Liver (tissue), 9 donors: ENCODE data around the gene RPS6KA4. TPM values are rescaled to one million over a fixed set of nuclear protein-coding genes. Genes with fewer than 3 reads are reported as not detected.

Experiments used
- DNase-seq: peaks from one replicate; pipeline ENCODE4 v3.0.0-alpha.2; 2017; ENCODE audit warnings: low spot score
- H3K27ac ChIP-seq, 2 donors: one replicate each; pipeline ENCODE4 v1.7.0; 2013; ENCODE audit warnings: inconsistent platforms in 2 of 2, low read length in 2 of 2, control low read depth in 1 of 2, low read depth in 1 of 2, mild to moderate bottlenecking in 1 of 2
- H3K27me3 ChIP-seq, 4 donors: one replicate each; pipeline versions ENCODE4 v1.6.1 to v1.7.0; 2013; ENCODE audit warnings: low read length in 3 of 4, inconsistent platforms in 1 of 4, mild to moderate bottlenecking in 1 of 4, moderate library complexity in 1 of 4; ENCODE audit not compliant: control insufficient read depth in 4 of 4, insufficient read depth in 4 of 4
- H3K36me3 ChIP-seq, 4 donors: one replicate each; pipeline versions ENCODE4 v1.6.1 to v1.7.0; 2013; ENCODE audit warnings: low read length in 3 of 4, mild to moderate bottlenecking in 3 of 4, low read depth in 1 of 4, moderate library complexity in 1 of 4; ENCODE audit not compliant: control insufficient read depth in 4 of 4, insufficient read depth in 3 of 4
- H3K4me1 ChIP-seq, 4 donors: one replicate each; pipeline versions ENCODE4 v1.6.1 to v1.7.0; 2013; ENCODE audit warnings: low read length in 3 of 4, mild to moderate bottlenecking in 3 of 4, moderate library complexity in 1 of 4; ENCODE audit not compliant: control insufficient read depth in 4 of 4, insufficient read depth in 4 of 4
- H3K4me3 ChIP-seq, 3 donors: one replicate each; pipeline versions ENCODE4 v1.6.1 to v1.7.0; 2013; ENCODE audit warnings: low read length in 3 of 3, control low read depth in 1 of 3, low read depth in 1 of 3, mild to moderate bottlenecking in 1 of 3
- H3K9ac ChIP-seq, 2 donors: one replicate each; pipeline ENCODE4 v1.7.0; 2013; ENCODE audit warnings: low read length in 2 of 2, mild to moderate bottlenecking in 2 of 2, moderate library complexity in 2 of 2, control low read depth in 1 of 2, low read depth in 1 of 2
- H3K9me3 ChIP-seq, 4 donors: one replicate each; pipeline versions ENCODE4 v1.6.1 to v1.7.0; 2013; ENCODE audit warnings: low read length in 3 of 4; ENCODE audit not compliant: control insufficient read depth in 4 of 4
- ATF3 ChIP-seq: IDR thresholded peaks from 2 replicates; pipeline ENCODE4 v1.6.1; 2016; ENCODE audit warnings: antibody characterized with exemption
- CTCF ChIP-seq: fragments of 150-350 bp; IDR thresholded peaks from 2 replicates; pipeline ENCODE4 v1.5.1; 2017; ENCODE audit warnings: improper control_type of control experiment, low read depth, low read length; ENCODE audit not compliant: missing input control
- EGR1 ChIP-seq, 2 donors: IDR thresholded peaks; 2 replicates each; pipeline ENCODE4 v1.6.1; 2016 to 2018; ENCODE audit warnings: antibody characterized with exemption in 2 of 2, low read depth in 2 of 2
- FOXA1 ChIP-seq: IDR thresholded peaks from 2 replicates; pipeline ENCODE4 v1.6.1; 2016; ENCODE audit warnings: antibody characterized with exemption
- FOXA2 ChIP-seq: IDR thresholded peaks from 2 replicates; pipeline ENCODE4 v1.6.1; 2016; ENCODE audit warnings: antibody characterized with exemption
- GABPA ChIP-seq, 2 donors: IDR thresholded peaks in 1 of 2; conservative IDR thresholded peaks in 1 of 2; 2 replicates each; pipeline ENCODE4 v1.6.1; 2016; ENCODE audit warnings: antibody characterized with exemption in 2 of 2, mild to moderate bottlenecking in 1 of 2, moderate library complexity in 1 of 2
- HNF4A ChIP-seq, 2 donors: conservative IDR thresholded peaks; 2 replicates each; pipeline ENCODE4 v1.6.1; 2016; ENCODE audit warnings: antibody characterized with exemption in 2 of 2, mild to moderate bottlenecking in 2 of 2
- MAX ChIP-seq: IDR thresholded peaks from 2 replicates; pipeline ENCODE4 v1.6.1; 2016; ENCODE audit warnings: antibody characterized with exemption
- RAD21 ChIP-seq, 2 donors: IDR thresholded peaks; 2 replicates each; pipeline ENCODE4 v1.6.1; 2016; ENCODE audit warnings: antibody characterized with exemption in 2 of 2, mild to moderate bottlenecking in 2 of 2
- RXRA ChIP-seq, 2 donors: IDR thresholded peaks; 2 replicates each; pipeline ENCODE4 v1.6.1; 2017 to 2018; ENCODE audit warnings: antibody characterized with exemption in 2 of 2, mild to moderate bottlenecking in 1 of 2
- SP1 ChIP-seq: IDR thresholded peaks from 2 replicates; pipeline ENCODE4 v1.6.1; 2018; ENCODE audit warnings: antibody characterized with exemption, mild to moderate bottlenecking
- TAF1 ChIP-seq: conservative IDR thresholded peaks from 2 replicates; pipeline ENCODE4 v1.6.1; 2016; ENCODE audit warnings: antibody characterized with exemption, mild to moderate bottlenecking
- WGBS: extraction: QIAGEN DNeasy Blood & Tissue Kit; methylation state at CpG from one replicate; pipeline ENCODE4 v1.1.7; 2013; 5-methylcytosine and 5-hydroxymethylcytosine counted together
- polyA plus RNA-seq, 2 donors: library from polyadenylated mRNA; stranded (reverse) in 1 of 2; unstranded in 1 of 2; fragments of 200-250 nt in 1 of 2; fragments of >200 nt in 1 of 2; fragmentation: Nextera tagmentation in 1 of 2; extraction: Ambion mirVana in 1 of 2; gene quantifications; one replicate each; pipeline versions ENCODE4 v1.2.1 to v1.2.3, GENCODE V29; 2013 to 2015
- total RNA-seq, 2 donors: library from RNA; depleted of rRNA; stranded (reverse); fragments of >200 nt; gene quantifications; one replicate each; pipeline ENCODE4 v1.2.3, GENCODE V29; 2014
- donor health status: healthy.
- donor health status: healthy.
- donor health status: healthy.
- donor health status: healthy.
- donor health status: healthy.

Gene RPS6KA4
- total and polyA plus RNA-seq, 4 donors = 2.0 to 13.5 (median 10.0) TPM

- Histone ChIP-seq H3K36me3 (no peaks in the 10 kb centered on the region), H3K27ac (peak overlapping the region; percentile 18 to 61), H3K9me3 (no peaks in the 10 kb centered on the region), H3K4me3 (peak overlapping the region in 1 of 3 donors; percentile 21), H3K4me1 (peaks cover 0 to 12% (median 7%) of the 10 kb centered on the region in 4 donors), H3K9ac (no peak overlapping the region), H3K27me3 (no peaks in the 10 kb centered on the region)
- DNase-seq = peak; percentile 82
- 46% methylated on average over 33 of the region's 33 CpGs for WGBS
- TF ChIP-seq FOXA2 (no peak), FOXA1 (no peak), GABPA (IDR thresholded peaks at IDR 0.05 in 1 of 2, conservative IDR thresholded peaks at IDR 0.05 in 1 of 2) (no peak), CTCF (no peak), EGR1 (IDR thresholded peaks at IDR 0.05; ENCODE audit: low read depth in 2 of 2) (no peak), ATF3 (no peak)
Observed at GRCh38 chr11:64340671-64341335, 18.2 kb upstream of the RPS6KA4 start.

- WGBS = 85% methylated on average over 21 of the region's 21 CpGs
- no peaks in the 10 kb centered on the region for H3K27me3 ChIP-seq
- DNase-seq = no peak
- TF ChIP-seq RXRA (IDR thresholded peaks at IDR 0.05) (no peak), TAF1 (no peak), HNF4A (conservative IDR thresholded peaks at IDR 0.05) (no peak)
- H3K4me1 ChIP-seq = peaks cover 0 to 12% (median 7%) of the 10 kb centered on the region in 4 donors
- H3K4me3 ChIP-seq = no peak overlapping the region
- H3K9ac ChIP-seq = no peak overlapping the region
- no peaks in the 10 kb centered on the region for H3K36me3 ChIP-seq
- no peaks in the 10 kb centered on the region for H3K9me3 ChIP-seq
- no peak overlapping the region for H3K27ac ChIP-seq
Observed at GRCh38 chr11:64341429-64341828, 17.5 kb upstream of the RPS6KA4 start.

GRCh38 chr11:64341851-64342791 lies 16.8 kb upstream of the RPS6KA4 start:
- Histone ChIP-seq H3K36me3 (no peaks in the 10 kb centered on the region), H3K27ac (peak overlapping the region; percentile 2 to 62), H3K9me3 (no peaks in the 10 kb centered on the region), H3K4me3 (peak overlapping the region in 1 of 3 donors; percentile 34), H3K4me1 (peaks cover 0 to 12% (median 7%) of the 10 kb centered on the region in 4 donors), H3K9ac (no peak overlapping the region), H3K27me3 (no peaks in the 10 kb centered on the region)
- TF ChIP-seq RAD21 (IDR thresholded peaks at IDR 0.05) = peak in 1 of 2 donors; percentile 66
- TF ChIP-seq SP1 = peak; percentile 27
- no peak for TF ChIP-seq MAX
- no peak for TF ChIP-seq TAF1
- peak; percentile 31 for TF ChIP-seq CTCF
- peak; percentile 99 for DNase-seq
- 29% methylated on average over 55 of the region's 55 CpGs for WGBS
